NCI-H2196 treated with DMSO at 0.1 percent for 48 hours (cell line): Measurements from ENCODE around the gene JCAD.
"Not testable (repeated sequence)": the region's sequence is repeated elsewhere in the genome, so short reads cannot be mapped to it uniquely, and the experiment has no call there.

Experiments
- DNase-seq: peaks from one replicate; lab custom pipeline; 2025; ENCODE audit not compliant: unreplicated experiment; lab: John Stamatoyannopoulos, UW

Gene JCAD

DNA sequence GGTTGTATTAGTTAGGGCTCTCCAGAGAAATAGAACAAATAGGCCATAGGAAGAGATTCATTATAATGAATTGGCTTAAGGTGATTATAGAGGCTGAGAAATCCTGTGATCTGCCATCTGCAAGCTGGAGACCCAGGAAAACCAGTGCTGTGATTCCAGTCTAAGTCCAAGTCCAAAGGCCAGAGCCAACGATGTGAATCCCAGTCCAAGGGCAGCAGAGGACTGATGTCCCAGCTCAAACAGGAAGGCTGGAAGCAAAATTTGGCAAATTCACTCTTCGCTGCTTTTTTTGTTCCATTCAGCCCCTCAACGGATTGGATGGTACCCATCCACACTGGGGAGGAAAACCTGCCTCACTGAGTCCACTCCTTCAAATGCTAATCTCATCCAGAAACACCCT, 68.0 kb downstream of the JCAD start:
- DNase-seq: no peak

GRCh38 chr10:29987471-29987870, 71.9 kb downstream of the JCAD start:
- no peak for DNase-seq

DNA sequence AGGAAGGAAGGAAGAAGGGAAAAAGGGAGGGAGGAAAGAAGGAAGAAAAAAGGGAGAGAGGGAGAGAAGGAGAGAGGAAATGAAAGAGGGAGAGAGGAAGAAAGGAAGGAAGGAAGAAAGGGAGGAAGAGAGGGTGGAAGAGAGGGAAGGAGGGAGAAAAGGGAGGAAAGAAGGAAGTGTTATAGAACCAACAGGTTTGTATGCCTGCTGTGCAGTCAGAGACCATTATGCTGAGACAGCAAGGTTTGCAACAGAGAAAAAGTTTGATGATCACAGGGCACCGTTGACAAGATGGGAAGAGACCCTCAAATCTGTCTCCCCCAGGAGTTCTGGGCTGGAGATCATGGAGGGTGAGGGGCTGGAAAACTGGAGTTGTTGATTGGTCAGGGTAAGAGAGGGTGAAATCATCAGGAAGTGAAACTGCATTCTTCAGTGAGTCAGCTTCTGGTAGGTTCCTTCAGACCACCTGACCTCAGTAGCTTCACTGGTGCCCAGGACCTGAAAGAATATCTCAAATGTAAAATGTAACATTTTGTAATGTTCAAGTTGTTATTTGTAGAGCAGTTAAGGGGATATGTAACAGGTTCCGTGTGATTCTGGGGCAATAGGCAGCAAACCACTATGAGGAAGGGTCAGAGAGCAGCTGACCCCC, 76.3 kb downstream of the JCAD start:
- DNase-seq: no peak

DNA sequence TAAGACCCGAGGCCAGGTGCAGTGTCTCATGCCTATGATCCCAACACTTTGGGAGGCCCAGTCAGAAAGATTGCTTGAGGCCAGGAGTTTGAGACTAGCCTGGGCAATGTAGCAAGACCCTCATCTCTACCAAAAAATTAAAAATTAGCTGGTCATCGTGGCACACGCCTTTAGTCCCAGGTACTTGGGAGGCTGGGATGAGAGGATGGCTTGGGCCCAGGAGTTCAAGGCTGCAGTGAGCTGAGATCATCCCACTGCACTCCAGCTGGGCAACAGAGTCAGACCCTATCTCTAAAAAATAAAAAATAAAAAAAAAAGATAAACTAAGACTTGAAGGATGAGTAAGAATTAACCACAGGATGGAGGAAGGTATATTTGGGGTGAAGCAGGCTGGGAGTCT, 77.9 kb downstream of the JCAD start:
- DNase-seq: no peak

- no peak for DNase-seq
Observed at GRCh38 chr10:29980084-29980483, 79.3 kb downstream of the JCAD start.

- DNase-seq: not testable (repeated sequence)
Observed at GRCh38 chr10:29979421-29979779, 80.0 kb downstream of the JCAD start.

DNA sequence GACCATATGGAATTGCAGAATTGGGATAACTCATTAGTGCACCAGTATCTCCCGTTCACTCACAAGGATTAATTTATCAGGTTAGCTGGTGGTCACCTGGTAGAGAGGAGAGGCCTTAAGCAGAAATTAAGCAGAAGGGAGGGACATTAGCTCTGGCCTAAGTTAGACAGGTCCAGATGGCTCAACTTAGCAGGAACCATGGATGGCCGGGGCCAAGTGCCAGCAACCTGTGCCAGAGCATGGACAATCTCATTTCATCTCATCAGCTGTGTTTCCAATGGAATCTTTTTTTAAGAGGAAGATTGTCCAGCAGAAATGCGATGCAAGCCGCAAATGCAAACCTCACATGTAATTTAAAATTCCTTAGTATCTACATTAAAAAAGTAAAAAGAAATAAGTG, 82.2 kb downstream of the JCAD start:
- DNase-seq: no peak

DNA sequence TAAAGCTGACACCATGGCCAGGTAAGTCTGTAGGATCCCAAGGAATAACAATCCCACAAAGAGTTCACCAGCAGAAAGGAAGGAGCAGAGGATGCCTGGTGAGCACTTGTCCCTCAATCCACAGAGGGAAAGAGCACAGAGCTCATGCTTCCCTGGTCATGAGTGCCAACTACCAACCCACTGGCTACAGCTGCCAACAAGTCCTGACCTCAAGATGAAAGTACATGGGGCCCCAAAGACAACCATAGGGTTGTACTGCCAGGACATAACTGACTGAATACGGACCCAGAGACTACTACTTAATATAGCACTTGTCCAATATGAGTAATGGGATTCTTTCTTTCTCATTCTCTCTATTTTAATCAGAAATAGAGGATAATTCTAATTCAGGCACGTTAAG, 83.3 kb downstream of the JCAD start:
- DNase-seq: no peak

DNA sequence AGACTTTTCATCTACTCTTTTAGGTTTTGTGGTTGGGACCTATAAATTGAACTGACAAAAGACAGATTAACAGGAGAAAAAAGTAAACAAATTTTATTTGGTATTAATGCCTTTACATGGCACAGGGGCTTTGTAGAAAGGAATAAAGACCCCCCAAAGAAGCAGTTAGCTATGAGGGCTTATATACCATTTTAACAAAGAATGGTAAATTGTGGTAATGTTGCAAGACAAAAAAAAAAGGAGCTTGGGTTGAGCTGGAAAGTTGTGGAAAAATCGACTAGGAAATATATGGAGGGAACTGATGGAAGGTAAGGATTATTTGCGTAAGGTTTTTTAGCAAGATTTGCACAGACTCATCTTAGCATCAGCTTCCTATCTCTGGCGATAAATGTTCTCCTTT, 84.6 kb downstream of the JCAD start:
- no peak for DNase-seq

DNA sequence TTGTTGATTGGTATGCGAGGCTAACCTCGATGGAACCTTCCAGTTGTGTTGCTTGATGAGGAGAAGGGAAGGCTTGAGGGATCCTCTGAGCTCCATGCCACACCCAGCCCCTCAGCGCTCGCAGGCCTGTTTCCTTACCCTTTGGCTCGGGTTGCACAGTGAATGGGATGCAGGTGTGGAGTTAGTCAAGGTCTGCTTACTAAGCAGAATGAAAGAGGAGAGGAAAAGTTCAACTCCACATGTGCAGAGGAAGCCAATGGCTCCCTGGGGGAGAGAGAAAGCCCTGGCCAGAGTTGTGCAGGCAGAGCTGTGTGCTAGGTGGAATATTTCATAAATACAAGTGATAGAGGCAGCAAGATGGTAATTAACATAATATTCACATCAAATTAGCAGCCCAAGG, 85.5 kb downstream of the JCAD start:
- no peak for DNase-seq

GRCh38 chr10:29970576-29970975, 88.8 kb downstream of the JCAD start:
- no peak for DNase-seq

DNA sequence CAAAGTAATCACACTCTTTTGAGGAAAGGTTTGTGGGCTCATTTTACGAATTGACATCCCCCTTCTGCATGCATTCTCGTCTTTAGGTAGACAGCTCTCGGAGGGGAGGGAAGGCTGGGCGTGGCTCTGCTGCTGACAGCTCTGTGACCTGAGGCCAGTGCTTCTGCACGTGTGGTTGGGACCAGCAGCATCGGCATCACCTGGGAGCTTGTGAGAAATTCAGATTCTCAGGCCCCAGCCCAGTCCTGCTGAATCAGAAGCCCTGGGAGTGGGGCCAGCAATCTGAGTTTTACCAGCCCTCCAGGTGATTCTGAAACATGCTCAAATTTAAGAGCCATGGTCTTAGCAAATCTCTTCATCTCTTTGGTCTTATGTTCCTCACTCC, 89.4 kb downstream of the JCAD start:
- DNase-seq: no peak

- no peak for DNase-seq
Observed at GRCh38 chr10:29969255-29970011, 90.0 kb downstream of the JCAD start.

DNA sequence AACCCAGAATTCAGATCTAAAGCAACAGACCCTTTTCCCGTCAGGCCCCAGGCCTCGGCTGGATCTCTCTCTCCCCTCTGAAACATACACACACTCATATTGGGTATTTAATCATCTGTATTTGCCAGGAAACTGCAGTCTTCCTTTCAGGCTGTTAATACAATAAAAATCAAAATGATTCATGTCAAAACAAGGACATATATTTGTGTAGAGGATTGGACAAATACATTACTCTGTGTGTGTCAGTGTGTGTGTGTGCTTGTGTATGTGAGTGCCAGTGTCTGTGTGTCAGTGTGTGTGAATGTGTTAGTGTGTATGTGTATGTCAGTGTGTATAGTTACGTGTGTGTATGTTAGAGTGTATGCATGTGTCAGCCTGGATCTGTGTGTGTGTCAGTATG, 90.8 kb downstream of the JCAD start:
- DNase-seq: no peak

DNA sequence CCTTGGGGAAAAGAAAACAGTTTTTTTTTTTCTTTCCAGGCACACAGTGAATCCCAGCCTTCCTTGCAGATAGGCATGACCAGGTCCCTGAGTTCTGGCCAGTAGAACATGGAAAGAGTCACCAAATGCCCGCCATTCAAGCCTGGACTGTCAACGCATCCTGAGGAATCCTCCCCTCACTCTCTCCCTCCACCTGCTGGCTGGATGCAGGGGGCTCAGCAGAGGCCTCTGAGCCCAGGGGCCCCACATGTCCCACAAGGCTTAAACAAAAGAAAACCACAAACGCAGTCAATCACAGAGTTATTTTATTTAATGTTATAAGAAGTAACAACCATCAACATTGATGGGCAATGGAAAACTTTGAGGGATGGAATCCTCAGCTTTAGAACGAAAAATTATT, 93.1 kb downstream of the JCAD start:
- no peak for DNase-seq
